PC-3 (cell line): Measurements from ENCODE around the gene GTPBP8. TPM values are rescaled to one million over a fixed set of nuclear protein-coding genes. Genes with fewer than 3 reads are reported as not detected.

Source experiments
- ATAC-seq: fragments of 200-7000 bp; cut with Tn5 transposase; 2 replicates; pipeline ENCODE4 v1.9.1; 2020; ENCODE audit warnings: mild to moderate bottlenecking, moderate library complexity
- BruUV-seq: library from RNA; stranded (reverse); fragments of 400-500 nt; replicated peaks from 2 replicates; lab custom pipeline; 2021; lab: Mats Ljungman, UMichigan
- CTCF ChIA-PET: fragments of 300-600 bp; sonication (Branson Sonifier 250); formaldehyde crosslinking; loops from one replicate; lab custom pipeline; 2022; ENCODE audit warnings: antibody characterized with exemption; lab: Charles Lee
- POLR2A ChIA-PET: fragments of 300-600 bp; sonication (Branson Sonifier 250); formaldehyde crosslinking; loops from one replicate; lab custom pipeline; 2022; ENCODE audit warnings: antibody characterized with exemption; ENCODE audit not compliant: unreplicated experiment; lab: Charles Lee
- DNase-seq: peaks from one replicate; pipeline ENCODE4 v3.0.0-alpha.2; 2015
- H2AFZ ChIP-seq: fragments of 300-600 bp; sonication (generic); 2 replicates; pipeline ENCODE4 v1.6.0; 2016; ENCODE audit warnings: antibody characterized with exemption, low read length
- H3F3A ChIP-seq: fragments of 300-600 bp; sonication (generic); one replicate; pipeline ENCODE4 v1.6.0; 2017; ENCODE audit warnings: antibody characterized with exemption, low read length, control low read depth, mild to moderate bottlenecking; ENCODE audit not compliant: unreplicated experiment
- H3K27ac ChIP-seq: fragments of 300-600 bp; sonication (generic); 2 replicates; pipeline ENCODE4 v1.5.1; 2016; ENCODE audit warnings: mild to moderate bottlenecking, low read length
- H3K27me3 ChIP-seq: fragments of 300-600 bp; sonication (generic); 2 replicates; pipeline ENCODE4 v1.6.1; 2016; ENCODE audit warnings: low read length, mixed read lengths
- H3K36me3 ChIP-seq: fragments of 300-600 bp; sonication (generic); 2 replicates; pipeline ENCODE4 v1.6.1; 2016; ENCODE audit warnings: low read depth, mixed run types, low read length, mixed read lengths
- H3K4me1 ChIP-seq: fragments of 300-600 bp; sonication (generic); 2 replicates; pipeline ENCODE4 v1.5.1; 2016; ENCODE audit warnings: low read length; ENCODE audit not compliant: insufficient read depth
- H3K4me2 ChIP-seq: fragments of 300-600 bp; sonication (generic); 2 replicates; pipeline ENCODE4 v1.6.0; 2016; ENCODE audit warnings: low read length
- H3K4me3 ChIP-seq: fragments of 300-600 bp; sonication (generic); 2 replicates; pipeline ENCODE4 v1.5.1; 2016; ENCODE audit warnings: mild to moderate bottlenecking, low read length, mixed read lengths
- H3K79me2 ChIP-seq: fragments of 300-600 bp; sonication (generic); 2 replicates; pipeline ENCODE4 v1.6.1; 2017; ENCODE audit warnings: low read length, mixed read lengths
- H3K9ac ChIP-seq: fragments of 300-600 bp; sonication (generic); 2 replicates; pipeline ENCODE4 v1.6.0; 2016; ENCODE audit warnings: mild to moderate bottlenecking, low read length
- H3K9me2 ChIP-seq: fragments of 300-600 bp; sonication (generic); replicated peaks from 2 replicates; pipeline ENCODE4 v1.6.1; 2016; ENCODE audit warnings: mixed run types, low read length, mixed read lengths
- H3K9me3 ChIP-seq: fragments of 300-600 bp; sonication (generic); 2 replicates; pipeline ENCODE4 v1.6.1; 2016; ENCODE audit warnings: low read length, mixed read lengths
- H4K20me1 ChIP-seq: fragments of 300-600 bp; sonication (generic); 2 replicates; pipeline ENCODE4 v1.6.1; 2016; ENCODE audit warnings: low read length, mixed read lengths
- EZH2 ChIP-seq: fragments of 300-600 bp; sonication (generic); IDR thresholded peaks from one replicate; pipeline ENCODE4 v1.6.1; 2017; ENCODE audit warnings: antibody characterized with exemption, mild to moderate bottlenecking, low read length; ENCODE audit not compliant: unreplicated experiment
- EZH2phosphoT487 ChIP-seq: fragments of 300-600 bp; sonication (generic); IDR thresholded peaks from 2 replicates; pipeline ENCODE4 v1.6.1; 2018; ENCODE audit warnings: mild to moderate bottlenecking, antibody characterized with exemption, low read length, borderline replicate concordance
- intact Hi-C: fragments of 100-400 bp; cut with micrococcal nuclease; formaldehyde crosslinking; loops from 2 replicates; pipeline ENCODE4 v1.9.0; 2023
- total RNA-seq: library from RNA; depleted of rRNA; stranded (reverse); fragments of >200 nt; gene quantifications from 2 replicates; pipeline ENCODE4 v1.2.3, GENCODE V29; 2014
- TF ChIP-seq, protein P1 (sequence below): fragments of 300-600 bp; sonication (generic); conservative IDR thresholded peaks from 2 replicates; pipeline ENCODE4 v1.5.1; 2017; ENCODE audit warnings: antibody characterized with exemption, low read depth, mild to moderate bottlenecking, low read length

Gene GTPBP8
- total RNA-seq, 1 experiment from 2014 or later: 63.8 TPM

DNA sequence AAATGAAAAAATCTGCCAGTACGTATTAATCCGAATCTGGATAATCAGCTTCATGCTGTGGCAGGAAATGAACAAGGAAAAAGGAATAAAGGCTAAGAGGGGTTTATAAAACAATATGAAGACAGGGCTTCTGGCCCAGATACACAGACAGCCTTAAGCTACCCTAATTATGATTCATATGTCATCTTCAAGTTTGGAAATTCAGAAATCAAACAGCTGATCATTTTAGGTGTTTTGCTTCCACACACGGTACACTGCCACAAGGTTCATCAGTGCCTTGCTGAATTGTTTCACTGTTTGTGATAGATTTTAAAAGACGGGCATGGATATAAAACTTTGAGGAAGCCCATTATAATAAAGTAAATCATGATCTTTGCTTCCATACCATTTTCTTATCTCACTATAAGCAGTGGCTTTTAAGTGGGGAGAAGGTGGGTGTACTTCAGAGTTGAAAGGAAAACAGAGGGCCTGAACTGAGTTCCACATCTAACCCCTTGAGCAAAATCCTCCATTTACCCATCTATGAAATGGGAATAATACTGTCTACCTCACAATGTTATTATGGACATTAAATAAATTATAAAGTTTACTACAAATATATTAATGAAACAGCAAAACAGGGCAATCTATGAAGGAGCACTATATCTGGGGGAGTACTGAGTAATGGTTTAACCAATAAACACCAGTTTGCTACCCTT lies 15.7 kb downstream of the GTPBP8 start:
- H3K4me1 ChIP-seq: no peaks in the 10 kb centered on the region
- H3K9ac ChIP-seq: no peak overlapping the region
- H3K36me3 ChIP-seq: peaks cover 90% of the 10 kb centered on the region
- H3K27me3 ChIP-seq: no peaks in the 10 kb centered on the region
- H3F3A ChIP-seq: no peaks in the 10 kb centered on the region
- H3K9me2 ChIP-seq: no peaks in the 10 kb centered on the region
- no peaks in the 10 kb centered on the region for H4K20me1 ChIP-seq
- POLR2A ChIA-PET: no interaction called here
- no peak overlapping the region for H3K4me3 ChIP-seq
- no TSS peak for BruUV-seq
- CTCF ChIA-PET: no interaction called here
- H2AFZ ChIP-seq: no peak overlapping the region
- TF ChIP-seq EZH2: no peak
- no peak for TF ChIP-seq EZH2phosphoT487
- H3K9me3 ChIP-seq: no peaks in the 10 kb centered on the region
- DNase-seq: no peak
- intact Hi-C loops: no loop called here
- no peak for ATAC-seq
- peaks cover 17% of the 10 kb centered on the region for H3K79me2 ChIP-seq
- no peak overlapping the region for H3K4me2 ChIP-seq
- no peak overlapping the region for H3K27ac ChIP-seq

- no peak overlapping the region for H3K9ac ChIP-seq
- ChIA-PET CTCF (no interaction called here), POLR2A (no interaction called here)
- H2AFZ ChIP-seq: no peak overlapping the region
- no peak overlapping the region for H3K4me2 ChIP-seq
- H3K9me3 ChIP-seq: no peaks in the 10 kb centered on the region
- intact Hi-C loops: no loop called here
- DNase-seq: no peak
- TF ChIP-seq EZH2: no peak
- TF ChIP-seq, protein P1, sequence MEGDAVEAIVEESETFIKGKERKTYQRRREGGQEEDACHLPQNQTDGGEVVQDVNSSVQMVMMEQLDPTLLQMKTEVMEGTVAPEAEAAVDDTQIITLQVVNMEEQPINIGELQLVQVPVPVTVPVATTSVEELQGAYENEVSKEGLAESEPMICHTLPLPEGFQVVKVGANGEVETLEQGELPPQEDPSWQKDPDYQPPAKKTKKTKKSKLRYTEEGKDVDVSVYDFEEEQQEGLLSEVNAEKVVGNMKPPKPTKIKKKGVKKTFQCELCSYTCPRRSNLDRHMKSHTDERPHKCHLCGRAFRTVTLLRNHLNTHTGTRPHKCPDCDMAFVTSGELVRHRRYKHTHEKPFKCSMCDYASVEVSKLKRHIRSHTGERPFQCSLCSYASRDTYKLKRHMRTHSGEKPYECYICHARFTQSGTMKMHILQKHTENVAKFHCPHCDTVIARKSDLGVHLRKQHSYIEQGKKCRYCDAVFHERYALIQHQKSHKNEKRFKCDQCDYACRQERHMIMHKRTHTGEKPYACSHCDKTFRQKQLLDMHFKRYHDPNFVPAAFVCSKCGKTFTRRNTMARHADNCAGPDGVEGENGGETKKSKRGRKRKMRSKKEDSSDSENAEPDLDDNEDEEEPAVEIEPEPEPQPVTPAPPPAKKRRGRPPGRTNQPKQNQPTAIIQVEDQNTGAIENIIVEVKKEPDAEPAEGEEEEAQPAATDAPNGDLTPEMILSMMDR: no peak
- TF ChIP-seq EZH2phosphoT487: no peak
- peaks cover 25% of the 10 kb centered on the region for H3K79me2 ChIP-seq
- no peaks in the 10 kb centered on the region for H3K27me3 ChIP-seq
- peaks cover 88% of the 10 kb centered on the region for H3K36me3 ChIP-seq
- no TSS peak for BruUV-seq
- H3K9me2 ChIP-seq: no peaks in the 10 kb centered on the region
- no peaks in the 10 kb centered on the region for H3K4me1 ChIP-seq
- no peaks in the 10 kb centered on the region for H4K20me1 ChIP-seq
- no peak for ATAC-seq
- no peaks in the 10 kb centered on the region for H3F3A ChIP-seq
- H3K4me3 ChIP-seq: no peak overlapping the region
- H3K27ac ChIP-seq: no peak overlapping the region
Observed at GRCh38 chr3:113008117-113008516, 17.3 kb downstream of the GTPBP8 start.

DNA sequence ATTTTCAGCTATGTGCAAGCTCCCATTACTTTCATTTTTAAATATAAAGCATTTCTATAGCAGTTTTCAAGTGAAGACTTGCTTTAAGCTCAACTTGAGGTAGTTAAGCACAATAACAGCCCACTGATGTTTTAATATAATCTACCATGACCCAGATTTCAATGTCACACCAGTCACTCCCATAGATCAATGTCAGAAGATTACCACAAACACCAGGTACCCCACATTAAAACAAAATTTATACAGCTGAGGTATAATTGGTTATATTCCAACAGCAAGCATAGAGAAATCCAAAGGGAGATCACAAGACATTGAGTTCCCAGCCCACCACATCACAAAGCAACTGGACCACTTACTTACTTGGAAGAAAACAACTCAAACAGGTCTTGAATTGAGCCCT lies 22.8 kb downstream of the GTPBP8 start:
- Histone ChIP-seq H3K4me3 (no peak overlapping the region), H3K4me1 (peaks cover 8% of the 10 kb centered on the region), H3K9me3 (no peaks in the 10 kb centered on the region), H3K9me2 (no peaks in the 10 kb centered on the region), H3K4me2 (no peak overlapping the region), H3K9ac (no peak overlapping the region), H3F3A (no peaks in the 10 kb centered on the region), H4K20me1 (peaks cover 6% of the 10 kb centered on the region; the same call in 1 of the 2 replicates), H3K79me2 (peaks cover 67% of the 10 kb centered on the region), H3K27ac (no peak overlapping the region), H2AFZ (no peak overlapping the region), H3K27me3 (no peaks in the 10 kb centered on the region), H3K36me3 (peaks cover 66% of the 10 kb centered on the region)
- no peak for DNase-seq
- no TSS peak for BruUV-seq
- POLR2A ChIA-PET: no interaction called here
- CTCF ChIA-PET: no interaction called here
- no peak for ATAC-seq
- intact Hi-C loops: no loop called here
- TF ChIP-seq EZH2: no peak
- TF ChIP-seq EZH2phosphoT487: no peak
- TF ChIP-seq, protein P1: no peak
